HepG2 (cell line): ENCODE data around the gene CASKIN1. TPM values are rescaled to one million over a fixed set of nuclear protein-coding genes. Genes with fewer than 3 reads are reported as not detected.

Source experiments
- ELF1 ChIP-seq: sonication (generic); formaldehyde crosslinking; IDR thresholded peaks from 2 replicates; pipeline ENCODE4 v1.4.0; 2020; ENCODE audit warnings: missing genetic modification reagents
- JUNB ChIP-seq: sonication (generic); formaldehyde crosslinking; IDR thresholded peaks from 2 replicates; pipeline ENCODE4 v1.8.0; 2022; ENCODE audit warnings: missing genetic modification reagents, mild to moderate bottlenecking, borderline replicate concordance
- MAFG ChIP-seq: sonication (generic); formaldehyde crosslinking; IDR thresholded peaks from 2 replicates; pipeline ENCODE4 v1.5.1; 2020; ENCODE audit warnings: mild to moderate bottlenecking, missing genetic modification reagents
- MED13 ChIP-seq: sonication (generic); formaldehyde crosslinking; IDR thresholded peaks from 2 replicates; pipeline ENCODE4 v1.5.0; 2020; ENCODE audit warnings: missing genetic modification reagents
- MTF2 ChIP-seq: sonication (generic); formaldehyde crosslinking; IDR thresholded peaks from 2 replicates; pipeline ENCODE4 v1.5.0; 2020; ENCODE audit warnings: missing genetic modification reagents, borderline replicate concordance
- PBX3 ChIP-seq: sonication (generic); formaldehyde crosslinking; IDR thresholded peaks from 2 replicates; pipeline ENCODE4 v1.8.1; 2023; ENCODE audit warnings: missing genetic modification reagents, inconsistent platforms, borderline replicate concordance
- REXO4 ChIP-seq: sonication (generic); formaldehyde crosslinking; IDR thresholded peaks from 2 replicates; pipeline ENCODE4 v1.8.0; 2022; ENCODE audit warnings: missing genetic modification reagents, mild to moderate bottlenecking, borderline replicate concordance
- SAP130 ChIP-seq: IDR thresholded peaks from 2 replicates; pipeline ENCODE4 v1.6.1; 2016; ENCODE audit warnings: low read depth
- SP1 ChIP-seq, 2 experiments: fragments of 450-650 bp in 1 of 2; sonication (generic) in 1 of 2; formaldehyde crosslinking in 1 of 2; IDR thresholded peaks; 2 replicates each; pipeline versions ENCODE4 v1.4.0 to v1.6.1; 2016 to 2020; ENCODE audit warnings: missing genetic modification reagents in 1 of 2
- TBX2 ChIP-seq: sonication (generic); formaldehyde crosslinking; IDR thresholded peaks from 2 replicates; pipeline ENCODE4 v1.5.0; 2020; ENCODE audit warnings: missing genetic modification reagents, mild to moderate bottlenecking, borderline replicate concordance
- ZBTB39 ChIP-seq: sonication (generic); formaldehyde crosslinking; IDR thresholded peaks from 2 replicates; pipeline ENCODE4 v1.5.0; 2020; ENCODE audit warnings: missing genetic modification reagents
- ZNF124 ChIP-seq: sonication (generic); formaldehyde crosslinking; IDR thresholded peaks from 2 replicates; pipeline ENCODE4 v1.4.0; 2020; ENCODE audit warnings: missing genetic modification reagents
- ZNF350 ChIP-seq: sonication (generic); formaldehyde crosslinking; IDR thresholded peaks from 2 replicates; pipeline ENCODE4 v1.4.0; 2020; ENCODE audit warnings: mild to moderate bottlenecking, low read depth, missing genetic modification reagents, borderline replicate concordance
- ZNF432 ChIP-seq: sonication (generic); formaldehyde crosslinking; IDR thresholded peaks from 2 replicates; pipeline ENCODE4 v1.5.0; 2020; ENCODE audit warnings: missing genetic modification reagents, mild to moderate bottlenecking, borderline replicate concordance
- ZNF501 ChIP-seq: sonication (generic); formaldehyde crosslinking; IDR thresholded peaks from 2 replicates; pipeline ENCODE4 v1.5.1; 2020; ENCODE audit warnings: mild to moderate bottlenecking, moderate library complexity, missing genetic modification reagents
- ZNF687 ChIP-seq: sonication (generic); formaldehyde crosslinking; IDR thresholded peaks from 2 replicates; pipeline ENCODE4 v1.5.1; 2020; ENCODE audit warnings: mild to moderate bottlenecking, missing genetic modification reagents, moderate library complexity
- ZNF703 ChIP-seq: sonication (generic); formaldehyde crosslinking; IDR thresholded peaks from 2 replicates; pipeline ENCODE4 v1.5.1; 2020; ENCODE audit warnings: missing genetic modification reagents, mild to moderate bottlenecking, moderate library complexity, borderline replicate concordance
- ZSCAN20 ChIP-seq: sonication (generic); formaldehyde crosslinking; IDR thresholded peaks from 2 replicates; pipeline ENCODE4 v1.4.0; 2020; ENCODE audit warnings: missing genetic modification reagents, mild to moderate bottlenecking, borderline replicate concordance
- polyA plus RNA-seq, 8 experiments: library from polyadenylated mRNA; depleted of rRNA in 3 of 8; stranded (reverse) in 7 of 8; unstranded in 1 of 8; fragments of >200 nt; fragmentation: Illumina TruSeq in 4 of 8; extraction: Trizol in 4 of 8; gene quantifications; 2 replicates each; pipeline versions ENCODE4 v1.2.1 to v1.2.3, GENCODE V29; 2011 to 2016; ENCODE audit warnings: low read depth in 4 of 8, missing spikeins in 1 of 8, mixed read lengths in 1 of 8; ENCODE audit not compliant: insufficient read depth in 1 of 8
- total RNA-seq, 5 experiments: library from RNA; depleted of rRNA; stranded (reverse); fragments of >200 nt; fragmentation: Illumina TruSeq; extraction: Trizol; gene quantifications; 2 replicates each; pipeline ENCODE4 v1.2.3, GENCODE V29; 2016; ENCODE audit warnings: low read depth in 1 of 5
- TF ChIP-seq, protein P1 (sequence below): sonication (generic); formaldehyde crosslinking; IDR thresholded peaks from 2 replicates; pipeline ENCODE4 v1.5.1; 2020; ENCODE audit warnings: mild to moderate bottlenecking, moderate library complexity, missing genetic modification reagents

CASKIN1 gene
- total and polyA plus RNA-seq, 2 of the 13 experiments (the other 11 are each of a cell fraction or from before 2014, with no cell fraction given), result 1.2 to 2.2 TPM

GRCh38 chr16:2147981-2148671, 48.3 kb downstream of the CASKIN1 start, which contains the start of gene RAB26 (continued):
- no peak for TF ChIP-seq MED13 (CRISPR knock-in tag)
- TF ChIP-seq ZNF501 (CRISPR knock-in tag), result peak; percentile 67
- TF ChIP-seq ZNF432 (CRISPR knock-in tag), result no peak
- TF ChIP-seq ZNF687 (CRISPR knock-in tag), result peak; percentile 63
- 0 out of 2 replicates have a peak, but pooled peaks have one; percentile 30 for TF ChIP-seq ZNF124 (CRISPR knock-in tag)
- no peak for TF ChIP-seq ZNF703 (CRISPR knock-in tag)
- no peak for TF ChIP-seq REXO4 (CRISPR knock-in tag)
- no peak for TF ChIP-seq SP1 (IDR thresholded peaks at IDR 0.05)
- 0 out of 2 replicates have a peak, but pooled peaks have one; percentile 23 for TF ChIP-seq SP1 (CRISPR knock-in tag; IDR thresholded peaks at IDR 0.05)
- peak; percentile 95 for TF ChIP-seq SAP130 (CRISPR knock-in tag)
- TF ChIP-seq, protein P1, sequence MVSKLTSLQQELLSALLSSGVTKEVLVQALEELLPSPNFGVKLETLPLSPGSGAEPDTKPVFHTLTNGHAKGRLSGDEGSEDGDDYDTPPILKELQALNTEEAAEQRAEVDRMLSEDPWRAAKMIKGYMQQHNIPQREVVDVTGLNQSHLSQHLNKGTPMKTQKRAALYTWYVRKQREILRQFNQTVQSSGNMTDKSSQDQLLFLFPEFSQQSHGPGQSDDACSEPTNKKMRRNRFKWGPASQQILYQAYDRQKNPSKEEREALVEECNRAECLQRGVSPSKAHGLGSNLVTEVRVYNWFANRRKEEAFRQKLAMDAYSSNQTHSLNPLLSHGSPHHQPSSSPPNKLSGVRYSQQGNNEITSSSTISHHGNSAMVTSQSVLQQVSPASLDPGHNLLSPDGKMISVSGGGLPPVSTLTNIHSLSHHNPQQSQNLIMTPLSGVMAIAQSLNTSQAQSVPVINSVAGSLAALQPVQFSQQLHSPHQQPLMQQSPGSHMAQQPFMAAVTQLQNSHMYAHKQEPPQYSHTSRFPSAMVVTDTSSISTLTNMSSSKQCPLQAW (CRISPR knock-in tag), result peak; percentile 43; the same call in 1 of the 2 replicates
- TF ChIP-seq TBX2 (CRISPR knock-in tag), result peak; percentile 78
- peak; percentile 35 for TF ChIP-seq ZNF350 (CRISPR knock-in tag)
- TF ChIP-seq ELF1 (CRISPR knock-in tag), result peak; percentile 74
- no peak for TF ChIP-seq PBX3
- no peak for TF ChIP-seq ZSCAN20 (CRISPR knock-in tag)
- no peak for TF ChIP-seq JUNB
- TF ChIP-seq MTF2 (CRISPR knock-in tag), result no peak
- TF ChIP-seq ZBTB39 (CRISPR knock-in tag), result no peak
- no peak for TF ChIP-seq MAFG (CRISPR knock-in tag)
